OCI-LY1 (cell line): ENCODE data around the gene OVCH1.

Source experiments
- CTCF ChIP-seq: fragments of 200-600 bp; sonication (generic), shearing (Covaris generic); IDR thresholded peaks from 2 replicates; pipeline ENCODE4 v1.5.1; 2017; ENCODE audit warnings: mild to moderate bottlenecking, antibody characterized with exemption, low read length, moderate library complexity, mixed read lengths
- EZH2 ChIP-seq: fragments of 200-600 bp; sonication (generic), shearing (Covaris generic); IDR thresholded peaks from 2 replicates; pipeline ENCODE4 v1.8.0; 2017; ENCODE audit warnings: borderline replicate concordance, mixed run types, mild to moderate bottlenecking, antibody characterized with exemption, low read length, moderate library complexity, mixed read lengths

- TF ChIP-seq CTCF, result no peak
- TF ChIP-seq EZH2, result no peak
These were observed 34.0 kb upstream of the OVCH1 start for GRCh38 chr12:29531471-29531870.
